ENCODE data around the gene C9orf152. TPM values are rescaled to one million over a fixed set of nuclear protein-coding genes. Genes with fewer than 3 reads are reported as not detected.
"Not testable (repeated sequence)": the region's sequence is repeated elsewhere in the genome, so short reads cannot be mapped to it uniquely, and the experiment has no call there.

The C9orf152 gene, protein sequence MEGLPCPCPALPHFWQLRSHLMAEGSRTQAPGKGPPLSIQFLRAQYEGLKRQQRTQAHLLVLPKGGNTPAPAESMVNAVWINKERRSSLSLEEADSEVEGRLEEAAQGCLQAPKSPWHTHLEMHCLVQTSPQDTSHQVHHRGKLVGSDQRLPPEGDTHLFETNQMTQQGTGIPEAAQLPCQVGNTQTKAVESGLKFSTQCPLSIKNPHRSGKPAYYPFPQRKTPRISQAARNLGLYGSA
- 6.7 TPM for total RNA-seq

DNA sequence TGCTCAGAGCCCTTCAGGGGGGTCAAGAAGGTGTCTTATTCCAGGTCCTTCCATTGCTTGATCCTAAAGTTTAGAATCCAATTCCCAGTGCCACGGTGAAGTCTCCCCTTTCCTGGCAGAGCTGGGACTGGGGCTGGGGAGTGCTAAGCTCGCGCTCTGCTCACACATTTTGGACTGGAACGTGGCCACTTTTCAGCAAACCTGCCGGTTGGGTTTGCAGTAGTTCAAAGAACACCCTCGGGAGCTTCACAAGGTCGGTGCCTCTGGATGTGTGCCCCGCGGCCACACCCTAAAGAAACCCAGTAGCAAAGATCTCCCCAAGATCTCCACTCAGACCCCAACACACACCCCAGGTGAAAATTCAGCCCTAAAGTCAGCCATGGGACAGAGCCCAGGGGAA, at the start of gene C9orf152:
Gene C9orf152 (minus strand): TSS at position 129 of the 400 bp plus-strand sequence. CDS start 580 bp downstream, outside the sequence.
- DNase-seq (ENCODE audit: low spot score) = no peak

DNA sequence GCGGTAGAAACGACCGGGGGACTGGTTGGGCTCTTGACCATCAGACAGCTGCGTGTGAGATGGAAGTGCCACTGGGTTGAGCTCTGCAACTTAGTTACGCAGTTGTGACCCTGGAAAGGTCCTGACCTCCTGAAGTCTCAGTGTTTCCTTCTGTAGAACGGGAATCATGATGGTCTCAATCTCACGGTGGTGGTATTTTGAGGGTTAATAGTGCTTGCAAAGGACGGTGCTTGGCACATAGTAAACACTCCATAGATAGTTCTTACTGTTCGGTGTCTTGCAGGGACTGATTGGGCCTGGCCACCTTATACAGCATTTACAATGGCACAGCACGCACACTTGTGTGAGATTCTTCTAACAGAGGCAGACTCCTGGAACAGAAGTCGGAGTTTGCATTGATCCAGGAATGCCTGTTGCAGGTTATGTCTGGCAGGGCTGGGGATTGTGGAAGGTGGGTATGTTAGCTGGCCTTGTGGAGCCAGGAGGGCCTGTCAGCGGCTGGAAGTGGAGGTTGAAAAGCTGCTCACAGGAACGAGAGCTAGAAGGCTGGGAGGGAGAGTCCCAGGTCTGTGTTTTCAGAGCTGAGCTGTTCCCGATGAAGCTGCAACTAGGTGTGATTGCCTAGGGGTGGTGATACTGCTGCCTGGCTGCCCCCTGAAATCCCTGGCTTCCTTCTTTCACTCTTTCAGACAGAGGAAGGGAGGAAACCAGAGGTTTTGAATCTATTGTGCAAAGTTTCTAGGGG, 49.3 kb upstream of the C9orf152 start:
- peak; percentile 46 for DNase-seq (ENCODE audit: low spot score)

DNA sequence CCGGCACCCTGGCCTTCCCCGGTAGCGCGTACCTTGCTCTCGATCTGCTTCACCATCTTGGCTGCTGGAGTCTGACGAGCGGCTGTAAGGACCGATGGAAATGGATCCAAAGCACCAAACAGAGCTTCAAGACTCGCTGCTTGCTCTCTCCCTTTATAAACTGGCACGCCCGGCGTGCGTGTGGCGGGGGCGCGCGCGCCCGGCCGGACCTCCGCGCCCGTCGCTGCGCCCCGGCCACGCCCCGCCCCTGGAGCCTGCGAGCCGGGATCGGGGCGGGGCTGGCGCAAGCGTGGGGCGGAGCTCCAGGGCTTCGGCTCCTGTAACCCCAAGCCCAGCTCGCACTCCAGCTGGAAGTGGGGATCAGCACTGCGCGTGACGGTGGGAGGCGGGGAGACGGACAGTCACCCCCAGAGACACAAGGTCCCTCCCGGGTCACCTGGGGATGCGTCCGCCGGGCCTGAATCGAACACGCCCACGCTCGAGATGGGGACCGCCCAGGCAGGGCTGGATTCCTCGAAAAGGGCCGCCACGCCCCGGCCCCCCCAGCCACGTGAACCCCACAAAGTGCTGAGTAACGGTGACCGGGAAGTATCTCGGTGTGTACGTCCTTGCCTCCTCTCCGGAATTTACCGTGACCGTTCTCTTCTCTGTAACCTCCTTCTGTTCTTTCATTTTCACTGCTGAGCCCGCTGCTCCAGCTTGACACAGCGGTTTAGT, 48.6 kb upstream of the C9orf152 start, which contains the start of gene TXN:
Gene TXN (minus strand): TSS at position 128 of the 717 bp plus-strand sequence. CDS start 72 bp downstream, at position 56.
- DNase-seq (ENCODE audit: low spot score) = peak; percentile 92

DNA sequence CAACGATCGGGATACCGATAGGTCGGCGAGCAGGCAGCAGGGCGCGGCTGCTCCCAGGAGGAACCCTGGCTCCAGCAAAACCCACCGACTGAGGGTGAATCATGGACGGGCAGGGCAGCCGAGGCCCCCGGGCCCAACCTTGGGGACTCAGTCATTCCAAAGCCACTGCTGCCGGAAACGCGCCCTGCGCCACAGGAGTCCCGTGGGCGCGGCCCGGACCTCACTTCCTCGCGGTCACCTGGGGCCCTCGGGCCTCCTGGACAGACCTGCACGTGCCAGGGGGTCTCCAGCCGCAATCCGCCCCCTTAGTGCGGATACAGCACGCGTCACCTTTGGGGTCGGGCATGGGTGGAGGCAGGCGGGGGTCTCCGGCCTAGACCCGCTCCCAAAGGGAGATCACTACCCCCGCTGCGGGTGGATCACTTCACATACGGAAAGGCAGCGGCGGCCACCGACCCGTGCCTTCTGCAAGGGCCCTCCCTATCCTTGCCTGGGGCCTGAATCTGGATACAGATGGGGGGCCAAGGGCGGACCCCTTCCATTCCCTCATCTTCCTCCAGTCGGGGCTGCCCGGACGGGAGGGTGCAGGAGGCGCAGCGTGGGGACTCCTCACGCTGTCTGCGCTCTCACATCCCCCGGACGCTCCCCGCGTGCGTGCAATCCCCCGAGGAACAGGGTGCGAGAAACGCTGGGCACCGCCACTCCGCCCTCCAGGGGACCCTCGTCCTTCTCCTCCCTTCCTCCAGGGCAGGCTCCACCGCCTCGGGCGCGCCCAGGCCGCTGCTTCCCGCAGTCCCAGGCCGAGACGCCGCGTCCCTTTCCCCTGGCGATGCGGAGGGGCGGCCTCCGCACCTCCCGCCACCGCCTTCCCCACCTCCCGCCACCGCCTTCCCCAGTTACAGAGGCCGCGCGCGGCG, 47.8 kb upstream of the C9orf152 start:
- peak; percentile 74 for DNase-seq (ENCODE audit: low spot score)

DNA sequence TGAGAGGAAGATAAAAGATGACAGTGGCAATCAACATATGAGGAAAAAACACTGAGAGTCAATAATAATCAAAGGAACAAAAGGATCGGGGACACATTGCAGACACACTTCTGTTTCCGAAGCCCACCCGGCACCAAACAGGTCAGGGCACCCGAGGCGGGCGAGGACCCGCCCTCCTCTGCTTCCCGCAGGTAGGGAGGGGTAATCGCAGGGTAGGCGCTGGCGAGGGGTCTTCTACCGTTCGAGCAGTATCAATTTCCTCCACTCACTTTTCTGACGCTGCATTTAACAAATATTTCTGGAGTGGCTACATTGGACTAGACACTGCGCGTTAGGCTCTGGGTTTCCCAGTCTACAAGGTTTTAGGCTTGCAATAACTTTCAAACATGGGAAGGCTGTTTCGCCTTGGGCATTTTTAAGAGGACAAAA, 47.1 kb upstream of the C9orf152 start:
- DNase-seq (ENCODE audit: low spot score) = no peak

DNA sequence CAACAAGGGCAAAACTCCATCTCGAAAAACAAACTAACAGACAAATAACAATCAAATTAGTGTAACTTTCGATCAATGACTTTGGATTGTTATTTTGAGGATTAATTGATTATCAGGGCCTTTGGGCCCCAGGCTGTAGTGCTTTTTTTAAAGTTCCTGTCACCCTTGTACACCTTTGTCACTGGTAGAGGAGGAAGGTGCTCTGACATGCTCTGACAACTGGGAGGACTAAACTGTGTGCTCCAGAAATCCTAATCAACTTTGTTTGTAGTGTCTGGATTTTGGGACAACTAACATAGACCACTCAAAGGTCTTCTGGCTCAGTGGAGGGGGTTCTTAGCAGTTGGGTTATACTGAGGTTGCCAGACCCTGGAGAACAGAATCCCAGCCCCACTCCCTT, 46.5 kb upstream of the C9orf152 start:
- no peak for DNase-seq (ENCODE audit: low spot score)

DNA sequence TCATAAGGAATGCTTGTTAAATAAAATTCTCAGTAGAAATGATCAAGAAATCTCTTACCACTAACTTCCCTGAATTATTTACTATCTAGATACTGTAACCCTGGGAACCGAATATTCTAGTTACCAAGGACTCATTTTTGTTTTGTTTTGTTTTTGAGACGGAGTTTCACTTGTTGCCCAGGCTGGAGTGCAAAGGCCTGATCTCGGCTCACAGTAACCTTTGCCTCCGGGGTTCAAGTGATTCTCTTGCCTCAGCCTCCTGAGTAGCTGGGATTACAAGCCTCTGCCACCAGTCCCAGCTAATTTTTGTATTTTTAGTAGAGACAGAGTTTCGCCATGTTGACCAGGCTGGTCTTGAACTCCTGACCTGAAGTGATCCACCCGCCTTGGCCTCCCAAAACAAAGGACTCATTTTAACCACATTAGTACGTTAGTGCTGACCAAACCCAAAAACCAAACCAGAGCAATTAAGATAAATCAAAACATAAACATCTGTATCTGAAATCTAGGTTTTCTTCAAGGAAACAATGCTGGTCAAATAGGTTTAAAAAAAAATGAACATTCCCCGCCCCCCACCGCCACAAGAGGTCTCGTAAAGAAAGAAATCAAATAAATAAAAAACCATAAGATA, 44.7 kb upstream of the C9orf152 start:
- no peak for DNase-seq (ENCODE audit: low spot score)

DNA sequence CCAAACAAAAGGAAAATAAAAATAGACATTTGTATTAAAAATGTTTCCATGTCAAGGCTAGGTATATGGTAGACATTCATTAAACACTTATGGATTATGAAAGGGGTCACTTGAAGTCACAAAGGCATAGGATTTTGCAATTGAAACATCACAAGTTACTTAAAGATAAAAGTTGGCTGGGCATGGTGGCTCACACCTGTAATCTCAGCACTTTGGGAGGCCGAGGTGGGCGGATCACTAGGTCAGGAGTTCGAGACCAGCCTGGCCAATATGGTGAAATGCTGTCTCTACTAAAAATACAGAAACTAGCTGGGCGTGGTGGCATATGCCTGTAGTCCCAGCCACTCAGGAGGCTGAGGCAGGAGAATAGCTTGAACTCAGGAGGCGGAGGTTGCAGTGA, 43.8 kb upstream of the C9orf152 start:
- DNase-seq (ENCODE audit: low spot score) = not testable (repeated sequence)

DNA sequence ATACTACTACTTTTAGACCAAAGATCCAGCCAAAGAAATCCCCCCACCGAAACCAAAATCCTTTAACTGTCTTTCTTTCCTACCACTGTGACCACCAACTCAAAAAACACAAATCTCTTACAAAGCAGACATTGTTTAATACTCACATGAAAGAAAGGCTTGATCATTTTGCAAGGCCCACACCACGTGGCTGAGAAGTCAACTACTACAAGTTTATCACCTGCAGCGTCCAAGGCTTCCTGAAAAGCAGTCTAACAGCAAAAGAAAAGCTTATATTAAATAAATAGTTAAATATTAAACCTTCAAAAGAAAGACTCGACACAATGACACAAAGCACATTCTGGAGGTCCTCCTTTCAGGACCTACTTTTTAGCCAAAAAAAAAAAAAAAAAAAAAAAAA, 43.3 kb upstream of the C9orf152 start:
- DNase-seq (ENCODE audit: low spot score) = no peak

DNA sequence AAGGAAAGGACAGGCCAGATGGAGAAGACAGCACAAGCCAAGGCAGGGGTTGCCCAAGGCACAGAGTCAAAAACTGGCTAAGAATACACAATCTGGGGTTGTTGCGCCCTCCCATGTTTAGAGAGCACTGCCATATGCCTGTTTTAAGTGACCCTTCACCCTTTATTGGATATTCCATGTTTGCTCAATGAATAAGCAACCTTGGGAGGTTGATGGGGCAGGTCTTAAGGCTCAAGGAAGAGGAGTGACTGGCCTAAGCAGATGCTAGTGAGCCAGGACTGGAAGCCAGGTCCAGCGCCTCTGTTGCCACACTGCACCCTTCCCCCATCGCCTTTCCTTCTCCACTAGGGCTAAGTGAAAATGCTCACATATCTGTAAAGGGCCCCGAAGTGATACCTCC, 41.6 kb upstream of the C9orf152 start:
- DNase-seq (ENCODE audit: low spot score) = no peak

DNA sequence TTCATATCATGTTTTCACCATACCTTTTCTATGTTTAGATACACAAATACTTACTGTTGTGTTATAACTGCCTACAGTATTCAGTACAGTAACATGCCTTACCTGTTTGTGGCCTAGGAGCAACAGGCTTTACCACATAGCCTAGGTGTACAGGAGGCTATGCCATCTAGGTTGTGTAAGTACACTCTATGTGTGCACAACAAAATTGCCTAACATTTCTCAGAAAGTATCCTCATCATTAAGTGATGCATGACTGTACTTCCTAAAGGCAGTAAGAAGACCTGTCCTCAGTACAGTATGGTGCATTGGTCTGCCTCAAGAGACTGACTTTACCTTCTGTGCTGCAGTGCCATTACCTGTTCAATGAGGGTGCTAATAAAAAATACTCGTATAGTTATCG, 40.4 kb upstream of the C9orf152 start:
- no peak for DNase-seq (ENCODE audit: low spot score)

DNA sequence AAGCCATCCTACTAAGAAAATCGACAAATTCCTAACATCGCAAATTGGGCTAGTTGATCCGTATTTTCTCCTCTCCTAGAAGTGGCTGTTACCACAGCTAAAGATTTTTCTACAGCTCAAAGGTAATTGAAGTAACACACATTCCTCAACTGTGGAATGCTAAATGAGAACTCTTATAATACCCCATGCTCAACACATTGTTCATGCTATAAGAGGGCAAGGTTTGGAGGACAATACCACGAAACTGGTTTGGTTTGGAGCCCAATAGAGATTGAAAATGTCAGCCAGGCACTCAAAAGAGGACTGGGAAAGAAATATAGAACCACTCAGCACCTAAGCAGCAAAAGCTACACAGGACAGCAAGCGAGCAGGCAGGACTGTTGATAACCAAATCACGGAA, 38.3 kb upstream of the C9orf152 start:
- DNase-seq (ENCODE audit: low spot score) = no peak

DNA sequence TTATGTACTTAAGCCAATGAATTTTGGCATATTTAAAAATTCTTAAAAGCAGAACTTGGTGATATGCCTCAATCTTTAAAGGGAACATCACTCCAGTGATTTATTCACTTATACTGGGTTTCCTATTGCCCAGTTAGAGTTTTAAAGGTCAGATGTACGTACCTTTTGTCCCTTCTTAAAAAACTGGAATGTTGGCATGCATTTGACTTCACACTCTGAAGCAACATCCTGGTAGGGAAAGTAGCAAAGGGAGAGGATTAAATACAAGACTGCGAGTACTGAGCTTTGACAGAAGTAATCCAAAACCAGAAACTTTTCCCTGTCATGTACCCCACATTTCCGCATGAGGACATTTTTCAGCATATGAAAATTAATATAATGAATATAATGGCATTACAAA, 36.7 kb upstream of the C9orf152 start:
- no peak for DNase-seq (ENCODE audit: low spot score)

DNA sequence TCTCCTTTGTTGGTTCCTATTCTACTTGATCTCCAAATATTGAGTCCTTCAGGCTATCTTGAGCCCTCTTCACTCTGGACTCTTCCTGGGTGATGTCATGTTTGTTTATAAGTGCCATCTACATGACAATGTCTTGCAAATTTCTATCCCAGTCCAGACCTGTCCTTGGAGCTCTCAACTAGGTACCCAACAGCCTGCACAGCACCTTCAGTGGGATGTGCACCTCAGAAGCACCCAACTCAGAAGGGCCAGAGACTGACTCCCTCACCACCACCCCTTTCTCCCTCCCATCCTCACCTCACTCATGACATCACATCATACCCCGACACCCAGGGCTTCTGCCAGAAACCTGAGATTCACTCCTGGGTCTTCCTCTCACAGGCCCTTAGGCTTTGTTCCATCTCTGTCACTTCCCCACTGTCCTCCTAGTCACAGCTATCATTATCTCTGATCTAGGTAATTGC, 33.9 kb upstream of the C9orf152 start:
- DNase-seq (ENCODE audit: low spot score) = no peak

DNA sequence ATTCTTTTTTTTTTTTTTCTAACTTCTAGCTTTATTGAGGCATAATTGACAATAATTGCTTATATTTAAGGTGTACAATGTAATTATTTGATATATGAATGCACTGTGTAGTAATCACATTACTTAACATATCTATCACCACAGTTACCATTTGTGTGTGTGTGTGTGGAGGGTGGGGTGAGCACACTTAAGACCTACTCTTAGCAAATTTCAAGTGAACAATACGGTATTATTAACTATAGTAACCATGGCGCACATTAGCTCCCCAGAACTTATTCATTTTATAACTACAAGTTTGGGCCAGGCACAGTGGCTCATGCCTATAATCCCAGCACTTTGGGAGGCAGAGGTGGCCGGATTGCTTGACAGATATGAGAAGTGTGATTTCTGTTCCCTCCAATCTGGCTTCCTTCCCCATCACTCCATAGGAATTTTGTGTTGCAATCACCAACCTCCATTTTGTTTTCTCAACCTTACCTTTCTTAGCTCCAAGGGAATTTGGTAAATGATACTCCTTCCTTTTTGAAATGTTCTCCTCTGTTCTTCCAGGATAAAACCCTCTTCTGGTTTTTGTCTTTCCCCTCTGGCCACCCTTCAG, 33.4 kb upstream of the C9orf152 start:
- no peak for DNase-seq (ENCODE audit: low spot score)

DNA sequence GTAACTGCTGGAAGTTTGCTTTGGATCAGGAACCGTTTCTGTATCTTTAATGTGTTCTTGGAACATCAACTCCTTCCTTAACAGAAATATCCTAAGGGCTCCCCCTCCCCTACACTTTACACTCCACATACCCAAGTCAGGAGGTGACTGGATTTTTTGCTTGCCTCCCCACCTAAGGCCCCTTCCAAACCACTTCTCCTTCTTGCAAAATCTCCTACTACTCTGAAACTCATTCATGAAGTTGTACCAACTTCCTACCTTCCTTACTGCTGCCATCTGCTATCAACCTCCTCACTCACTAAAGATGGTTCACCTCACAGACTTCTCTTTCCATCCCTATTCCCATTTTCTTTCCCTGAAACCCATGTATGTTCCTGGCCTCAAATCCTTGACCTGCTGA, 32.2 kb upstream of the C9orf152 start:
- DNase-seq (ENCODE audit: low spot score) = no peak

DNA sequence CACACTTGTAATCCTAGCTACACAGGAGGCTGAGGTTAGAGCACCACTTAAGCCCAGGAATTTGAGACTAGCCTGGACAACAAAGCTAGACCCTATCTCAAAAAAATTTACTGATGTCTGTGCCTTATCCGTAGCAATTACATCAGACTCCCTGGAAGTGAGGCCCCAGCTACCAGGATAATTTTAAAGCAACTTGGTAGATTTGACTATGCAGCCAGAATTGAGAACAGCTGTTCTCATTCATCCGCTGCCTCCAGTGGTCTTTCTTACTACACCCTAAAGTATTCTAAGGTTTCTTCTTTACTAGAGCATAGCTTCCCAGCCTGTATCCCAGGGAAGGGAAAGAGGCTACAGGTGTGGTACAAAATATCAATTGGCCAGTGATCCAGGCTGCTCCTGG, 20.4 kb upstream of the C9orf152 start:
- DNase-seq (ENCODE audit: low spot score) = no peak

DNA sequence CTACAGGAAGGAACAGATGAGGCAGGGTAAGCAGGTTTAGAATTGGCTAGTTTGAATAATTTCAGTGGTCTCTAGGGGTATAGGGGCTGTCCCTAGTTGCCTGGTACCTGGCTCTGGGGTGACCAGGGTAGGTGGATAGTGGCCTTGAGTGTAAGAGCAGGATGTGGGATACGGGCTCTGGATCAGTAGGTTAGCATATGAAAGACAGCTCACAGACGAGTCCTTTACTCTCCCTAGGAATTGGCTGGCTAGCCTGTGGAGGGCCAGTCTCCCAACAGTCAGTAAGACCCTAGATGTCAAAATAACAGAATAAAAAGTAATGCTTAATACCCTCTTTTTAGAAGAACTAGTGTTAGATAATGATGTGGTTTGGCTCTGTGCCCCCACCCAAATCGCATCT, 16.6 kb upstream of the C9orf152 start:
- DNase-seq (ENCODE audit: low spot score) = no peak

DNA sequence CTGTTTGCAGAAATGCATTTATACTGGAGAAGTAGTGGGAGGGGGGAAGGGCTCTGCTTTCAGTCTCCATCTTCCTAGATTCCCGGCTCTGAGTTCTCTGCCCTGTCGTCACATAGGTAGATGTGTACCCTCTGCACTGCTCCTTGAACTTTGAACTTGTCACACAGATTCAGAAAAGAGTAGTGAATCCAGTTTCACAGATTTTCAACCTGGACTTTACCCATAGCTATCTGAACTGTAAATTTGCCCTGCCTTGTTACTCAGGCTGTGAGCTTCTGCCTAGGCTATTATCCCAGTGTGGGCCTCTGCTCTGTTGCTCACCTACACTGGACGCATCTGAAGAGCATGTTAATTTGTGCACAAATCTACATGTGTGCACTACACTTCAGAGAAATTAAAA, 12.8 kb upstream of the C9orf152 start:
- DNase-seq (ENCODE audit: low spot score) = no peak

DNA sequence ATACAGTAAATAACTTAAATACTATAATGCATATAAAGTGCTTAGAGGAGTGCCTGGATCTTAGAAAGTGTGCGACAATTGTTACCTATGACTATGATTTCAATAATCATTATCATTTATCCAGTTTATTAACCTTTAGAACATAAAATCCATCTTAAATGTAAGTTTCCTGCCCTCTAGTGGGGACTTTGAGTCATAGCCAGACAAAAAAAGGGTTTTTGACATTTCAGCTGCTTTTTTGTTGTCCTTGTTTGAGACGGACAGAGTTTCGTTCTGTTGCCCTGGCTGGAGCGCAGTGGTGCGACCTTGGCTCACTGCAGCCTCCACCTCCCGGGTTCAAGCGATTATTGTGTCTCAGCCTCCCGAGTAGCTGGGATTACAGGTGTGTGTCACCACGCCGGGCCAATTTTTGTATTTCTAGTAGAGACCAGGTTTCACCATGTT, 9.7 kb upstream of the C9orf152 start:
- DNase-seq (ENCODE audit: low spot score) = no peak
